Activated naive CD4-positive, alpha-beta T cell treated with anti-CD3 and anti-CD28 coated beads for 36 hours (primary cell): Measurements from ENCODE around the gene CFAP61. TPM values are rescaled to one million over a fixed set of nuclear protein-coding genes. Genes with fewer than 3 reads are reported as not detected.

Experiments used
- CTCF ChIA-PET: fragments of 350-600 bp; sonication (Branson Sonifier 250); formaldehyde crosslinking; loops from one replicate; lab custom pipeline; 2021; ENCODE audit warnings: antibody characterized with exemption; lab: Charles Lee
- DNase-seq: peaks from one replicate; pipeline ENCODE4 v3.0.0-alpha.2; 2020
- H3K27ac Mint-ChIP-seq: one replicate; pipeline ENCODE4 v1.8.0; 2021; ENCODE audit warnings: mild to moderate bottlenecking, mixed read lengths
- H3K27me3 Mint-ChIP-seq: one replicate; pipeline ENCODE4 v1.8.0; 2021; ENCODE audit warnings: low read depth, mixed read lengths
- H3K36me3 Mint-ChIP-seq: one replicate; pipeline ENCODE4 v1.8.0; 2021; ENCODE audit warnings: low read depth, mixed read lengths
- H3K4me1 Mint-ChIP-seq: one replicate; pipeline ENCODE4 v1.8.0; 2021; ENCODE audit warnings: low read depth, mixed read lengths
- H3K4me3 Mint-ChIP-seq: one replicate; pipeline ENCODE4 v1.8.0; 2021; ENCODE audit warnings: mild to moderate bottlenecking, moderate library complexity, mixed read lengths
- H3K9me3 Mint-ChIP-seq: one replicate; pipeline ENCODE4 v1.8.0; 2021; ENCODE audit warnings: mixed read lengths
- intact Hi-C: fragments of 100-400 bp; cut with micrococcal nuclease; formaldehyde crosslinking; loops from one replicate; pipeline ENCODE4 v1.15.1; 2023
- total RNA-seq, 2 experiments: library from RNA; stranded (reverse); gene quantifications; one replicate each; pipeline ENCODE4 v1.2.3, GENCODE V29; 2021

Gene CFAP61
- total RNA-seq, 2 experiments from 2014 or later: not detected

GRCh38 chr20:20293141-20293540 is 240.8 kb downstream of the CFAP61 start:
- H3K4me1 Mint-ChIP-seq: no peaks in the 10 kb centered on the region
- no peak overlapping the region for H3K4me3 Mint-ChIP-seq
- CTCF ChIA-PET: no interaction called here
- no peak for DNase-seq
- peaks cover 4% of the 10 kb centered on the region for H3K27me3 Mint-ChIP-seq
- H3K27ac Mint-ChIP-seq: no peak overlapping the region
- no peaks in the 10 kb centered on the region for H3K9me3 Mint-ChIP-seq
- intact Hi-C loops: no loop called here
- no peaks in the 10 kb centered on the region for H3K36me3 Mint-ChIP-seq

- no peaks in the 10 kb centered on the region for H3K4me1 Mint-ChIP-seq
- CTCF ChIA-PET: no interaction called here
- intact Hi-C loops: no loop called here
Measured at GRCh38 chr20:20293691-20294385, 241.5 kb downstream of the CFAP61 start.

GRCh38 chr20:20295621-20296498 is 243.5 kb downstream of the CFAP61 start:
- Mint-ChIP-seq H3K27ac (no peak overlapping the region), H3K4me3 (no peak overlapping the region), H3K27me3 (peaks cover 4% of the 10 kb centered on the region), H3K9me3 (no peaks in the 10 kb centered on the region), H3K36me3 (no peaks in the 10 kb centered on the region), H3K4me1 (no peaks in the 10 kb centered on the region)
- intact Hi-C loops: no loop called here
- CTCF ChIA-PET: no interaction called here
- DNase-seq: no peak

More at GRCh38 chr20:20293691-20294385, 241.5 kb downstream of the CFAP61 start:
- no peak for DNase-seq
- no peaks in the 10 kb centered on the region for H3K36me3 Mint-ChIP-seq
- no peaks in the 10 kb centered on the region for H3K9me3 Mint-ChIP-seq
- H3K4me3 Mint-ChIP-seq: no peak overlapping the region
- H3K27me3 Mint-ChIP-seq: peaks cover 4% of the 10 kb centered on the region
- H3K27ac Mint-ChIP-seq: no peak overlapping the region

GRCh38 chr20:20297181-20297580 is 244.8 kb downstream of the CFAP61 start:
- intact Hi-C loops: no loop called here

GRCh38 chr20:20297752-20298151 is 245.4 kb downstream of the CFAP61 start:
- H3K4me3 Mint-ChIP-seq: no peak overlapping the region
- no peaks in the 10 kb centered on the region for H3K36me3 Mint-ChIP-seq
- no peaks in the 10 kb centered on the region for H3K9me3 Mint-ChIP-seq
- peaks cover 4% of the 10 kb centered on the region for H3K27me3 Mint-ChIP-seq
- intact Hi-C loops: no loop called here
- no peak for DNase-seq
- no peak overlapping the region for H3K27ac Mint-ChIP-seq
- H3K4me1 Mint-ChIP-seq: no peaks in the 10 kb centered on the region
- CTCF ChIA-PET: no interaction called here

More at GRCh38 chr20:20297181-20297580, 244.8 kb downstream of the CFAP61 start:
- DNase-seq: no peak
- Mint-ChIP-seq H3K27me3 (peaks cover 4% of the 10 kb centered on the region), H3K36me3 (no peaks in the 10 kb centered on the region), H3K4me3 (no peak overlapping the region), H3K9me3 (no peaks in the 10 kb centered on the region), H3K27ac (no peak overlapping the region), H3K4me1 (no peaks in the 10 kb centered on the region)
- CTCF ChIA-PET: no interaction called here

GRCh38 chr20:20299904-20300303 is 247.6 kb downstream of the CFAP61 start:
- intact Hi-C loops: no loop called here
- Mint-ChIP-seq H3K9me3 (no peaks in the 10 kb centered on the region), H3K4me1 (no peaks in the 10 kb centered on the region), H3K27ac (no peak overlapping the region), H3K27me3 (peaks cover 4% of the 10 kb centered on the region), H3K4me3 (no peak overlapping the region), H3K36me3 (no peaks in the 10 kb centered on the region)
- DNase-seq: no peak
- CTCF ChIA-PET: no interaction called here

- intact Hi-C loops: no loop called here
- CTCF ChIA-PET: no interaction called here
- no peaks in the 10 kb centered on the region for H3K9me3 Mint-ChIP-seq
- H3K4me1 Mint-ChIP-seq: no peaks in the 10 kb centered on the region
- H3K4me3 Mint-ChIP-seq: no peak overlapping the region
- no peaks in the 10 kb centered on the region for H3K27me3 Mint-ChIP-seq
- DNase-seq: no peak
- no peak overlapping the region for H3K27ac Mint-ChIP-seq
- no peaks in the 10 kb centered on the region for H3K36me3 Mint-ChIP-seq
Measured at GRCh38 chr20:20303320-20303719, 251.0 kb downstream of the CFAP61 start.

GRCh38 chr20:20303742-20304141 is 251.4 kb downstream of the CFAP61 start:
- Mint-ChIP-seq H3K9me3 (no peaks in the 10 kb centered on the region), H3K4me3 (no peak overlapping the region), H3K27me3 (no peaks in the 10 kb centered on the region), H3K36me3 (no peaks in the 10 kb centered on the region), H3K4me1 (no peaks in the 10 kb centered on the region), H3K27ac (no peak overlapping the region)
- CTCF ChIA-PET: no interaction called here
- no peak for DNase-seq
- intact Hi-C loops: no loop called here

- Mint-ChIP-seq H3K9me3 (no peaks in the 10 kb centered on the region), H3K4me1 (no peaks in the 10 kb centered on the region), H3K36me3 (no peaks in the 10 kb centered on the region), H3K4me3 (no peak overlapping the region), H3K27me3 (no peaks in the 10 kb centered on the region), H3K27ac (no peak overlapping the region)
- no peak for DNase-seq
- intact Hi-C loops: no loop called here
- CTCF ChIA-PET: no interaction called here
Measured at GRCh38 chr20:20304942-20305341, 252.6 kb downstream of the CFAP61 start.

GRCh38 chr20:20312562-20312961 is 260.2 kb downstream of the CFAP61 start:
- Mint-ChIP-seq H3K27ac (no peak overlapping the region), H3K4me1 (no peaks in the 10 kb centered on the region), H3K9me3 (peaks cover 4% of the 10 kb centered on the region), H3K27me3 (no peaks in the 10 kb centered on the region), H3K36me3 (no peaks in the 10 kb centered on the region), H3K4me3 (no peak overlapping the region)
- CTCF ChIA-PET: no interaction called here
- intact Hi-C loops: no loop called here
- DNase-seq: no peak

- CTCF ChIA-PET: no interaction called here
- Mint-ChIP-seq H3K27ac (no peak overlapping the region), H3K4me3 (no peak overlapping the region), H3K9me3 (peaks cover 11% of the 10 kb centered on the region), H3K36me3 (no peaks in the 10 kb centered on the region), H3K4me1 (no peaks in the 10 kb centered on the region), H3K27me3 (no peaks in the 10 kb centered on the region)
- intact Hi-C loops: no loop called here
- no peak for DNase-seq
Measured at GRCh38 chr20:20317195-20317594, 264.9 kb downstream of the CFAP61 start.

GRCh38 chr20:20317621-20318364 is 265.5 kb downstream of the CFAP61 start:
- CTCF ChIA-PET: no interaction called here
- Mint-ChIP-seq H3K27me3 (no peaks in the 10 kb centered on the region), H3K36me3 (no peaks in the 10 kb centered on the region), H3K9me3 (peaks cover 13% of the 10 kb centered on the region), H3K4me3 (no peak overlapping the region), H3K4me1 (no peaks in the 10 kb centered on the region), H3K27ac (no peak overlapping the region)
- no peak for DNase-seq
- intact Hi-C loops: no loop called here
